ENCODE measurements around the gene NEDD9.

Gene NEDD9

GRCh38 chr6:11260249-11261038 is 28.0 kb upstream of the NEDD9 start:
- DNase-seq (ENCODE audit: low spot score) = no peak

GRCh38 chr6:11258260-11259237 is 26.1 kb upstream of the NEDD9 start:
- no peak for DNase-seq (ENCODE audit: low spot score)

GRCh38 chr6:11255610-11256009 is 23.1 kb upstream of the NEDD9 start:
- DNase-seq (ENCODE audit: low spot score) = no peak

- no peak for DNase-seq (ENCODE audit: low spot score)
Observed at GRCh38 chr6:11253594-11253993, 21.1 kb upstream of the NEDD9 start.

- peak; percentile 43 for DNase-seq (ENCODE audit: low spot score)
Observed at GRCh38 chr6:11251553-11252360, 19.3 kb upstream of the NEDD9 start.

- no peak for DNase-seq (ENCODE audit: low spot score)
Observed at GRCh38 chr6:11250108-11250507, 17.6 kb upstream of the NEDD9 start.

DNA sequence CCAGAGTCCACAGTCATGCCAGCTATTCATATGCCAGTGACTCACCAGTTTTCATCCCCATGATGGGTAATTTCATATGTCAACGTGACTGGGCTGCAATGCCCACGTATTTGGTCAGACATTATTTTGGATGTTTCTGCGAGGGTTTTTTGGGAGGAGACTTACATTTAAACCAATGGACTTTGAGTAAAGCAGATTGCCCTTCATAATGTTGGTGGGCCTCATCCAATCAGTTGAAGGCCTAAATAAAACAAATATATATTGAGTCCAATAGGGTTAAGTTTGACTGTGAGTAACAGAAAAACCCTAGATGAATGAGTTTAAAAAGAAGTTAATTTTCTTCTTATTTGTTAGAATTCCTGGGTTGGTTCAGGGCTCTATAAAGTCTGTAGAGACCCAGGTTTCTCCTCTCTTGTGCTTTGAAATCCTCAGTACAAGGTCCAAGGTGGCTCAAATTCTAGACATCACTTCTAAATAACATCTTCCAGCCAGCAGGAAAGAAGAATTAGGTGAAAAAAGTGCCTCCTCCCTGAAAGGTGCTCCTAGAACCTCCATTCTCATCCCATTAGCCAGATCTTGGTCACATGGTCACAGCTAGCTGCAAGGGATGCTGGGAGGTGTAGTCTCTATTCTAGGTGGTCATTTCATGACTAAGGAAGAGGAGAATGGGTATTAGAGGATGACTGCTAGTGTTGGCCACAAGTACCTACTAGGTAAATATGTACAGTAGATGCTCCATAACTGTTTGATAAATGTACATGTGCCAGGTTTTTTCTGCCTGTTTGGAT is 16.7 kb upstream of the NEDD9 start:
- no peak for DNase-seq (ENCODE audit: low spot score)

GRCh38 chr6:11246722-11247121 is 14.3 kb upstream of the NEDD9 start:
- no peak for DNase-seq (ENCODE audit: low spot score)

GRCh38 chr6:11245381-11246256 is 13.2 kb upstream of the NEDD9 start:
- DNase-seq (ENCODE audit: low spot score) = no peak

DNA sequence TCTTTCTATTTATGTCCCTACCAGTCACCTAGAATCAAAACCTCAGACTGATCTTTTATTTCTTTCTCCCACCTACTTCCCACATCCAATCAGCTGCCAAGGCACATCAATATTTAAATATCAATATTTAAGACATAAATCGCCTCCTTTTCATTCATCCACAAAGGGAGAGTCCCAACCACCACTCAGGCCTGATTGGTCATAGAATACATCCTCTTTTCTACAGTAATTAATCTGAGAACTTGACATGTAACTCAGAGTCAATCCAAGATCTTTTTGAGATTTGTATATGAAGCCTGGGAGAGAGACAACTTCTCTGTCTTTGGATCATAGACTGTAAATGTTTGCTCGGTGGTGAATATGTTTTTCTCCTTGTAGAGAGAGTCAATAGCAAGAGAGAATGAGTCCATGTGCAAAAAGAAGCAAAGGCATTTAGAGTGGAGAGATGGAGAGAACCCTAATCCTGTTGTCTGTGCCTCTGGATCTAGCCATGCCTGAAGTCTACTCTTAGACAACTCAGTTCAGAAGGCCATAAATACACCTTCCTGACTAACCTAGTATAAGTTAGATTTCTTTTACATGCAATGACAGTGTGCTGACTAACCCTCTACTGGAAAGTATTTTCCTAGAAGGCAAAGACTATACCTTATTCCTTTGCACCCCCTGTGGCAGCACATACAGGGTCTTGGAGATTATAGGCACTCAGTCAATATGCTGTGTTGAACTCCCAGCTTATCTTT is 12.1 kb upstream of the NEDD9 start:
- DNase-seq (ENCODE audit: low spot score) = no peak

DNA sequence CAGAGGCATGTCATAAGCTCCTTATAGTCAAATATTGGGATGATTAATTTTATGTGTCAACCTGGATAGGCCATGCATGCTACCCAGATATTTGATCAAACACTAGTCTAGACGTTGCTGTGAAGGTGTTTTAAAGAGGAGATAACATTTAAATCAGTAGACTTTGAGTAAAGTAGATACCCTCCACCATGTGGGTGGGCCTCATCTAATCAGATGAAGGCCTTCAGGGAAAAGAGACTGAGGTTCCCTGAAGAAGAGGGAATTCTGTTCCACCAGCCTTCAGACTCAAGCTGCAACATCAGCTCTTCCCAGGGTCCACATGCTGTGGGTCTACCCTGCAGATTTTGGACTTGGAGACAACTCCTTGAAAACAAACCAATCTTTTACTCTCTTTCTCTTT is 11.4 kb upstream of the NEDD9 start:
- DNase-seq (ENCODE audit: low spot score) = no peak

GRCh38 chr6:11242711-11243110 is 10.2 kb upstream of the NEDD9 start:
- DNase-seq (ENCODE audit: low spot score) = no peak

GRCh38 chr6:11241793-11242201 is 9.3 kb upstream of the NEDD9 start:
- DNase-seq (ENCODE audit: low spot score) = peak; percentile 64

DNA sequence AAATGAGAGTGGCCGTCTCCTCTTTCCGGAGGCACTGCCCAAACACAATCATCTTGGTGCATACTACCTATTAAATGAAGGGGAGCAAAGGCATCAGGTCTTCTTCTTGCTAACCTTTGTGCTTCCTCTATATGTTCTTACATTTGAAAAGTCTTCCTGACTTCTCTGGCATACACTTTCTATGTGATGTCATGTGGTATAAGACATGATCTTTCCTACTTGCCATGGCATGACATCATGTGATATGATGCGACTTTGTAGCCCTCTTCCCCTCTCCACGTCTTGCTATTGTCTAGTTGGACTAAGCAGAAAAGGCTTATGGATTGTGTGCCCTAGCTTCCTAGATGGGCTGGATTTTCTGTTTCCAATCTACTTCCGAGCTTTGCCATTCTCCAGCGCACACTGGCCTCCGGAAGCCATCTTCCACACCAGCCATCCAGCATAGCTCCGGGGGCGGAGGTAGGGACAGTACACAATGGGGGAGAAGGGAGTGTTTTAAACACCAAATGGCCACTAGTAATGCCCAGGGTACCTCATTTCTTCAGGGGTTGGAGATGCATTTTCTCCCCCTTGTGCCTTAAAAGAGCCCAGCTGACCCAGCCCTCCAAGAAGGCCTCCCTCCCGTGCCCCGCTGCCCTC is 8.8 kb upstream of the NEDD9 start:
- no peak for DNase-seq (ENCODE audit: low spot score)

- DNase-seq (ENCODE audit: low spot score) = no peak
Observed at GRCh38 chr6:11237956-11238355, 5.5 kb upstream of the NEDD9 start.

- no peak for DNase-seq (ENCODE audit: low spot score)
Observed at GRCh38 chr6:11237428-11237827, 5.0 kb upstream of the NEDD9 start.

DNA sequence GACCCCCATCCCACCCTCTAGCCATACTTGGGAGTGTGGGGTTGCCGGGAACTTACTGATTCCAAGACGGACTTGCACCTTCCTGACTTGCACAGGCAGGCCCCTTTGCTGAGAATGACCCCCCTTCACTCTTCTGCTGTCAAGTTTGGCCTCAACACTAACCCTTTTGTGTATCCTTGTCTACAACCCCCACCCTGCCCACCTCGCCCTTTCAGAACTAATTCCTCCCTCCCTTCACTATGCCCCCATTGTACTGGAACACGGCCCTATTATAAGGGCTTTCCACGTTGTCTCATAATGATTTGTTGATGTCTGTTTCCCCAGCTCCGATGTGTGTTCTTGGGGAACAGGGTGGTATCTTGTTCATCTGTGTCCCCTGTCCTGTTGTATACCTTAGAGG is 4.4 kb upstream of the NEDD9 start:
- no peak for DNase-seq (ENCODE audit: low spot score)

- no peak for DNase-seq (ENCODE audit: low spot score)
Observed at GRCh38 chr6:11236076-11236750, 3.7 kb upstream of the NEDD9 start.

DNA sequence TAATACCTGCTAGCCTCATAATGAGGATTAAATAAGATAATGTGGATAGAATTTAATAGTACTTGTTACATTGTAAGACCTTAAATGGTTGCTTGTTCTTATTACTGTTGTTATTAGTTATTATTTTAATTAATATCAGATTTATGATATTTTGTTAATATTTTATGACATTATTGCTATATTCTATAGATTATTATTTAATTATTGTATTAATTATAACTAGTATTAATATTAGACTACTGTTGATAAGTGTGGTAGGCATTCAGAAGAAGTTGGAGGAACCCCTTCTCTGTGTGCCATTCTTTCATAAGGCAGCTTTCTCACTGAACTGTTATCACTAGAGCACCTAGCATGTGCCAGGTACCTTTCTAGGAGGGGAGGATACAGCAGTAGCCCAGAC is 2.6 kb upstream of the NEDD9 start:
- DNase-seq (ENCODE audit: low spot score) = no peak
